K562 (cell line): ENCODE data around the gene RDH14. TPM values are rescaled to one million over a fixed set of nuclear protein-coding genes. Genes with fewer than 3 reads are reported as not detected.

Experiments used
- ARID2 ChIP-seq: fragments of 450-650 bp; IDR thresholded peaks from 2 replicates; pipeline ENCODE4 v1.6.1; 2017; ENCODE audit warnings: antibody characterized with exemption, mild to moderate bottlenecking
- CC2D1A ChIP-seq: fragments of 450-650 bp; IDR thresholded peaks from 2 replicates; pipeline ENCODE4 v1.6.1; 2017; ENCODE audit warnings: mild to moderate bottlenecking
- CHCHD3 ChIP-seq: fragments of 250-450 bp; sonication (Bioruptor Pico); IDR thresholded peaks from 2 replicates; pipeline ENCODE4 v2.1.2; 2022; ENCODE audit warnings: mild to moderate bottlenecking
- CHD2 ChIP-seq: IDR thresholded peaks from 2 replicates; pipeline ENCODE4 v1.6.1; 2011; ENCODE audit warnings: low read depth, low read length
- EP300 ChIP-seq: IDR thresholded peaks from 2 replicates; pipeline ENCODE4 v1.6.1; 2012; ENCODE audit warnings: low read length, improper control_type of control experiment
- FOXM1 ChIP-seq, 2 experiments: fragments of 450-650 bp in 1 of 2; sonication (generic) in 1 of 2; formaldehyde crosslinking in 1 of 2; IDR thresholded peaks; 2 replicates each; pipeline versions ENCODE4 v1.6.1 to v1.9.0; 2017 to 2022; ENCODE audit warnings: low read depth in 2 of 2, mild to moderate bottlenecking in 2 of 2, missing genetic modification reagents in 1 of 2, moderate library complexity in 1 of 2
- HDAC2 ChIP-seq: fragments of 450-650 bp; IDR thresholded peaks from 2 replicates; pipeline ENCODE4 v1.6.1; 2016; ENCODE audit warnings: mild to moderate bottlenecking
- HLTF ChIP-seq: fragments of 450-650 bp; IDR thresholded peaks from 2 replicates; pipeline ENCODE4 v1.6.1; 2016
- MAFK ChIP-seq: IDR thresholded peaks from 2 replicates; pipeline ENCODE4 v1.6.1; 2011; ENCODE audit warnings: low read length, improper control_type of control experiment
- MLX ChIP-seq, 2 experiments: fragments of 450-650 bp in 1 of 2; sonication (generic) in 1 of 2; formaldehyde crosslinking; conservative IDR thresholded peaks; 2 replicates each; pipeline versions ENCODE4 v1.4.0 to v1.8.1; 2020 to 2022; ENCODE audit warnings: mild to moderate bottlenecking in 1 of 2, missing genetic modification reagents in 1 of 2
- MTA1 ChIP-seq: fragments of 450-650 bp; IDR thresholded peaks from 2 replicates; pipeline ENCODE4 v1.6.1; 2017; ENCODE audit warnings: borderline replicate concordance
- POU5F1 ChIP-seq: fragments of 150-350 bp; IDR thresholded peaks from 2 replicates; pipeline ENCODE4 v1.6.1; 2014; ENCODE audit warnings: borderline replicate concordance, low read length, low read depth, mild to moderate bottlenecking; ENCODE audit not compliant: partially characterized antibody
- RAD21 ChIP-seq, 2 experiments: fragments of 250-450 bp in 1 of 2; fragments of 450-650 bp in 1 of 2; sonication (Bioruptor Pico) in 1 of 2; formaldehyde crosslinking in 1 of 2; IDR thresholded peaks in 1 of 2; conservative IDR thresholded peaks in 1 of 2; 2 replicates each; pipeline versions ENCODE4 v1.4.0 to v1.8.0; 2020 to 2022; ENCODE audit warnings: mild to moderate bottlenecking in 2 of 2, moderate library complexity in 1 of 2
- SMAD4 ChIP-seq: fragments of 250-450 bp; sonication (Bioruptor Pico); conservative IDR thresholded peaks from 2 replicates; pipeline ENCODE4 v1.8.0; 2021; ENCODE audit warnings: inconsistent platforms, mild to moderate bottlenecking, moderate library complexity
- SMARCA4 ChIP-seq: fragments of 450-650 bp; IDR thresholded peaks from 2 replicates; pipeline ENCODE4 v1.6.1; 2016
- SMC3 ChIP-seq: conservative IDR thresholded peaks from 2 replicates; pipeline ENCODE4 v1.6.1; 2011; ENCODE audit warnings: low read depth, low read length, improper control_type of control experiment; ENCODE audit not compliant: insufficient read depth
- SP1 ChIP-seq: sonication (generic); formaldehyde crosslinking; IDR thresholded peaks from 2 replicates; pipeline ENCODE4 v1.8.1; 2022; ENCODE audit warnings: mild to moderate bottlenecking, missing genetic modification reagents
- TAF1 ChIP-seq: IDR thresholded peaks from 2 replicates; pipeline ENCODE4 v1.6.1; 2011; ENCODE audit warnings: mild to moderate bottlenecking, low read length, moderate library complexity; ENCODE audit not compliant: insufficient read depth, control insufficient read depth, severe bottlenecking; ENCODE audit errors: extremely low read depth
- TEAD1 ChIP-seq, 2 experiments: fragments of 450-650 bp in 1 of 2; sonication (generic) in 1 of 2; formaldehyde crosslinking; IDR thresholded peaks; 2 replicates each; pipeline versions ENCODE4 v1.4.0 to v1.8.0; 2020 to 2022; ENCODE audit warnings: mild to moderate bottlenecking in 2 of 2, missing genetic modification reagents in 1 of 2
- TFAM ChIP-seq: fragments of 250-450 bp; sonication (Bioruptor Pico); conservative IDR thresholded peaks from 2 replicates; pipeline ENCODE4 v1.5.0; 2021; ENCODE audit warnings: mild to moderate bottlenecking, moderate library complexity
- ZBTB12 ChIP-seq: fragments of 250-450 bp; sonication (Bioruptor Pico); IDR thresholded peaks from 2 replicates; pipeline ENCODE4 v1.4.0; 2020
- ZC3H11A ChIP-seq: IDR thresholded peaks from 2 replicates; pipeline ENCODE4 v1.6.1; 2012; ENCODE audit warnings: low read depth, low read length, improper control_type of control experiment
- ZNF12 ChIP-seq: sonication (generic); formaldehyde crosslinking; IDR thresholded peaks from 2 replicates; pipeline ENCODE4 v1.4.0; 2020; ENCODE audit warnings: mild to moderate bottlenecking, missing genetic modification reagents
- ZNF347 ChIP-seq: fragments of 450-650 bp; formaldehyde crosslinking; IDR thresholded peaks from 2 replicates; pipeline ENCODE4 v1.4.0; 2020; ENCODE audit warnings: low read depth, mild to moderate bottlenecking, moderate library complexity
- polyA plus RNA-seq, 8 experiments: library from polyadenylated mRNA; depleted of rRNA in 4 of 8; stranded (reverse) in 5 of 8; unstranded in 3 of 8; fragments of >200 nt; fragmentation: Nextera tagmentation in 2 of 8; fragmentation: Illumina TruSeq in 1 of 8; extraction: Ambion mirVana in 2 of 8; extraction: Trizol in 1 of 8; gene quantifications; 2 replicates each; pipeline versions ENCODE4 v1.2.1 to v1.2.3, GENCODE V29; 2011 to 2014; ENCODE audit warnings: inconsistent platforms in 1 of 8, missing spikeins in 1 of 8
- total RNA-seq, 7 experiments: library from RNA; depleted of rRNA in 6 of 7; stranded (reverse); fragments of >200 nt in 6 of 7; fragmentation: Illumina TruSeq in 2 of 7; extraction: Trizol in 2 of 7; gene quantifications; 2 replicates each; pipeline versions ENCODE4 v1.2.1 to v1.2.3, GENCODE V29; 2011 to 2021; ENCODE audit warnings: low replicate concordance in 1 of 7
- TF ChIP-seq, protein P1 (sequence below), 3 experiments: IDR thresholded peaks in 2 of 3; conservative IDR thresholded peaks in 1 of 3; 2 replicates each; pipeline ENCODE4 v1.5.1; 2011 to 2012; ENCODE audit warnings: low read length in 3 of 3, mild to moderate bottlenecking in 3 of 3, control low read depth in 2 of 3, improper control_type of control experiment in 1 of 3, inconsistent platforms in 1 of 3, low read depth in 1 of 3, mixed read lengths in 1 of 3, moderate library complexity in 1 of 3; ENCODE audit not compliant: insufficient read depth in 2 of 3

Gene RDH14
- total and polyA plus RNA-seq, 9 of the 15 experiments (the other 6 are each of a cell fraction or from before 2014, with no cell fraction given): 6.7 to 26.2 (median 20.9) TPM

- TF ChIP-seq TFAM (CRISPR knock-in tag) (no peak), MLX (CRISPR knock-in tag; conservative IDR thresholded peaks at IDR 0.05) (no peak), MAFK (no peak), ARID2 (peak; percentile 75), CHD2 (no peak), ZC3H11A (no peak), ZNF347 (CRISPR knock-in tag) (no peak), HLTF (no peak), SMC3 (peak; percentile 93), CC2D1A (peak; percentile 62; the same call in 1 of the 2 replicates), TAF1 (no peak), ZBTB12 (no peak), EP300 (no peak), SP1 (CRISPR knock-in tag) (no peak), TEAD1 (CRISPR knock-in tag; IDR thresholded peaks at IDR 0.05) (0 out of 4 replicates have a peak, but pooled peaks of 1 of the 2 experiments have one; percentile 21), RAD21 (CRISPR knock-in tag; conservative IDR thresholded peaks at IDR 0.05 in 1 of 2, IDR thresholded peaks at IDR 0.05 in 1 of 2) (peak; percentile 88 to 91), HDAC2 (no peak), FOXM1 (IDR thresholded peaks at IDR 0.05; ENCODE audit: low read depth) (no peak), FOXM1 (CRISPR knock-in tag; IDR thresholded peaks at IDR 0.05; ENCODE audit: low read depth) (no peak), SMAD4 (CRISPR knock-in tag) (no peak), MTA1 (no peak), POU5F1 (no peak), SMARCA4 (no peak), CHCHD3 (no peak), ZNF12 (CRISPR knock-in tag) (no peak)
- TF ChIP-seq, protein P1, sequence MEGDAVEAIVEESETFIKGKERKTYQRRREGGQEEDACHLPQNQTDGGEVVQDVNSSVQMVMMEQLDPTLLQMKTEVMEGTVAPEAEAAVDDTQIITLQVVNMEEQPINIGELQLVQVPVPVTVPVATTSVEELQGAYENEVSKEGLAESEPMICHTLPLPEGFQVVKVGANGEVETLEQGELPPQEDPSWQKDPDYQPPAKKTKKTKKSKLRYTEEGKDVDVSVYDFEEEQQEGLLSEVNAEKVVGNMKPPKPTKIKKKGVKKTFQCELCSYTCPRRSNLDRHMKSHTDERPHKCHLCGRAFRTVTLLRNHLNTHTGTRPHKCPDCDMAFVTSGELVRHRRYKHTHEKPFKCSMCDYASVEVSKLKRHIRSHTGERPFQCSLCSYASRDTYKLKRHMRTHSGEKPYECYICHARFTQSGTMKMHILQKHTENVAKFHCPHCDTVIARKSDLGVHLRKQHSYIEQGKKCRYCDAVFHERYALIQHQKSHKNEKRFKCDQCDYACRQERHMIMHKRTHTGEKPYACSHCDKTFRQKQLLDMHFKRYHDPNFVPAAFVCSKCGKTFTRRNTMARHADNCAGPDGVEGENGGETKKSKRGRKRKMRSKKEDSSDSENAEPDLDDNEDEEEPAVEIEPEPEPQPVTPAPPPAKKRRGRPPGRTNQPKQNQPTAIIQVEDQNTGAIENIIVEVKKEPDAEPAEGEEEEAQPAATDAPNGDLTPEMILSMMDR (IDR thresholded peaks at IDR 0.05 in 2 of 3, conservative IDR thresholded peaks at IDR 0.05 in 1 of 3; ENCODE audit: insufficient read depth in 2 of 3, low read depth in 1 of 3, low read length in 3 of 3): peak; percentile 77 to 87 (median 85)
Measured at GRCh38 chr2:18520451-18521425, 39.7 kb downstream of the RDH14 start (continued).
